HepG2 (cell line): ENCODE data around the gene KIF22. TPM values are rescaled to one million over a fixed set of nuclear protein-coding genes. Genes with fewer than 3 reads are reported as not detected.

Experiments
- ATAC-seq: fragments of 200-7000 bp; cut with Tn5 transposase; 3 replicates; pipeline ENCODE4 v1.9.1; 2020; ENCODE audit warnings: mild to moderate bottlenecking, moderate library complexity
- BruUV-seq: library from RNA; stranded (reverse); fragments of 400-500 nt; replicated peaks from 2 replicates; lab custom pipeline; 2021; lab: Mats Ljungman, UMichigan
- CTCF ChIA-PET: fragments of 300-600 bp; formaldehyde crosslinking; extraction: SDS; loops from one replicate; lab custom pipeline; 2021; ENCODE audit warnings: low total read pairs, inconsistent platforms, low intra/inter-chr PET ratio; lab: Yijun Ruan, JAX
- POLR2A ChIA-PET: fragments of 350-600 bp; sonication (Branson Sonifier 250); formaldehyde crosslinking; loops from one replicate; lab custom pipeline; 2020; ENCODE audit warnings: antibody characterized with exemption, inconsistent platforms; lab: Yijun Ruan, JAX
- DNase-seq: peaks from one replicate; pipeline ENCODE4 v3.0.0-alpha.2; 2015; ENCODE audit warnings: low spot score
- FAIRE-seq: peaks from 3 replicates; lab custom pipeline; 2011; peaks lifted over from hg19 to GRCh38; lab: Jason Lieb, UNC
- H2AFZ ChIP-seq: one replicate; pipeline ENCODE4 v1.6.1; 2011; ENCODE audit warnings: low read length, inconsistent platforms
- H3K27ac ChIP-seq: fragments of 300-600 bp; 3 replicates; pipeline ENCODE4 v1.8.0; 2011; ENCODE audit warnings: mixed run types, mild to moderate bottlenecking, mixed read lengths, low read length, inconsistent platforms; ENCODE audit not compliant: insufficient read depth; ENCODE audit errors: extremely low read length
- H3K27me3 ChIP-seq, 2 experiments: fragments of 200-600 bp in 1 of 2; 2 replicates in 1 of 2; 3 replicates in 1 of 2; pipeline versions ENCODE4 v1.6.0 to v1.8.0; 2011; ENCODE audit warnings: low read length in 2 of 2, mild to moderate bottlenecking in 2 of 2, moderate library complexity in 2 of 2, inconsistent platforms in 1 of 2; ENCODE audit not compliant: insufficient read depth in 2 of 2, control insufficient read depth in 1 of 2
- H3K36me3 ChIP-seq, 2 experiments: fragments of 200-600 bp in 1 of 2; replicated peaks in 1 of 2; 2 replicates in 1 of 2; 3 replicates in 1 of 2; pipeline versions ENCODE4 v1.5.1 to v1.8.0; 2011; ENCODE audit warnings: low read length in 2 of 2, inconsistent platforms in 1 of 2; ENCODE audit not compliant: insufficient read depth in 2 of 2, control insufficient read depth in 1 of 2
- H3K4me1 ChIP-seq: 2 replicates; pipeline ENCODE4 v1.5.1; 2012; ENCODE audit warnings: low read length, inconsistent platforms; ENCODE audit not compliant: insufficient read depth
- H3K4me2 ChIP-seq: 2 replicates; pipeline ENCODE4 v1.6.0; 2011; ENCODE audit warnings: low read depth, low read length, inconsistent platforms
- H3K4me3 ChIP-seq, 3 experiments: fragments of 200-600 bp in 1 of 3; sonication (generic), shearing (Covaris generic) in 1 of 3; replicated peaks in 1 of 3; 2 replicates each; pipeline ENCODE4 v1.5.1; 2011 to 2016; ENCODE audit warnings: low read length in 3 of 3, inconsistent platforms in 2 of 3, low read depth in 2 of 3, mild to moderate bottlenecking in 2 of 3, control low read depth in 1 of 3, mixed read lengths in 1 of 3; ENCODE audit not compliant: insufficient read depth in 1 of 3
- H3K79me2 ChIP-seq: one replicate; pipeline ENCODE4 v1.6.1; 2011; ENCODE audit warnings: low read length, inconsistent platforms; ENCODE audit not compliant: insufficient read depth
- H3K9ac ChIP-seq: 2 replicates; pipeline ENCODE4 v1.6.0; 2011; ENCODE audit warnings: mild to moderate bottlenecking, low read depth, low read length, inconsistent platforms; ENCODE audit not compliant: insufficient read depth
- H3K9me3 ChIP-seq: 2 replicates; pipeline ENCODE4 v1.5.1; 2012; ENCODE audit warnings: mild to moderate bottlenecking, low read length
- H4K20me1 ChIP-seq: 2 replicates; pipeline ENCODE4 v1.6.0; 2011; ENCODE audit warnings: inconsistent platforms, mild to moderate bottlenecking, low read length, moderate library complexity; ENCODE audit not compliant: insufficient read depth
- FOSL2 ChIP-seq: sonication (generic); formaldehyde crosslinking; IDR thresholded peaks from 2 replicates; pipeline ENCODE4 v1.4.0; 2020; ENCODE audit warnings: missing genetic modification reagents
- MEIS1 ChIP-seq: sonication (generic); formaldehyde crosslinking; IDR thresholded peaks from 2 replicates; pipeline ENCODE4 v1.9.0; 2021; ENCODE audit warnings: mild to moderate bottlenecking, missing genetic modification reagents, moderate library complexity, borderline replicate concordance
- RFXAP ChIP-seq: sonication (generic); formaldehyde crosslinking; IDR thresholded peaks from 2 replicates; pipeline ENCODE4 v1.4.0; 2020; ENCODE audit warnings: missing genetic modification reagents, borderline replicate concordance
- SP2 ChIP-seq: sonication (generic); formaldehyde crosslinking; IDR thresholded peaks from 2 replicates; pipeline ENCODE4 v1.5.1; 2020; ENCODE audit warnings: mild to moderate bottlenecking, missing genetic modification reagents
- SRSF1 ChIP-seq: fragments of 200-400 bp; formaldehyde crosslinking; optimal IDR thresholded peaks from 2 replicates; pipeline ENCODE3; 2017; ENCODE audit warnings: mild to moderate bottlenecking, low read depth, low read length, moderate library complexity
- ZNF235 ChIP-seq: sonication (generic); formaldehyde crosslinking; IDR thresholded peaks from 2 replicates; pipeline ENCODE4 v1.8.1; 2023; ENCODE audit warnings: mild to moderate bottlenecking, missing genetic modification reagents, borderline replicate concordance
- ZNF333 ChIP-seq: sonication (generic); formaldehyde crosslinking; IDR thresholded peaks from 2 replicates; pipeline ENCODE4 v1.4.0; 2020; ENCODE audit warnings: mild to moderate bottlenecking, missing genetic modification reagents, borderline replicate concordance
- ZNF674 ChIP-seq: sonication (generic); formaldehyde crosslinking; IDR thresholded peaks from 2 replicates; pipeline ENCODE4 v1.5.0; 2020; ENCODE audit warnings: low read depth, mild to moderate bottlenecking, missing genetic modification reagents
- ZNF749 ChIP-seq: sonication (generic); formaldehyde crosslinking; IDR thresholded peaks from 2 replicates; pipeline ENCODE4 v1.8.0; 2022; ENCODE audit warnings: mild to moderate bottlenecking, missing genetic modification reagents, moderate library complexity, borderline replicate concordance
- WGBS: methylation state at CpG from one replicate; pipeline ENCODE4 v1.1.6; 2017; ENCODE audit warnings: low lambda C conversion rate; 5-methylcytosine and 5-hydroxymethylcytosine counted together
- in situ Hi-C: cut with HindIII; loops from 2 replicates; pipeline ENCODE4 v1.10.0; 2017; ENCODE audit warnings: low pct_unique_long_range_greater_than_20kb; ENCODE audit not compliant: extremely low pct_ligation_motif_present
- intact Hi-C: fragments of 100-400 bp; cut with micrococcal nuclease; formaldehyde crosslinking; loops from one replicate; pipeline ENCODE4 v1.10.0; 2022; ENCODE audit not compliant: unreplicated experiment
- polyA plus RNA-seq, 8 experiments: library from polyadenylated mRNA; depleted of rRNA in 3 of 8; stranded (reverse) in 7 of 8; unstranded in 1 of 8; fragments of >200 nt; fragmentation: Illumina TruSeq in 4 of 8; extraction: Trizol in 4 of 8; gene quantifications; 2 replicates each; pipeline versions ENCODE4 v1.2.1 to v1.2.3, GENCODE V29; 2011 to 2016; ENCODE audit warnings: low read depth in 4 of 8, missing spikeins in 1 of 8, mixed read lengths in 1 of 8; ENCODE audit not compliant: insufficient read depth in 1 of 8
- total RNA-seq, 5 experiments: library from RNA; depleted of rRNA; stranded (reverse); fragments of >200 nt; fragmentation: Illumina TruSeq; extraction: Trizol; gene quantifications; 2 replicates each; pipeline ENCODE4 v1.2.3, GENCODE V29; 2016; ENCODE audit warnings: low read depth in 1 of 5
- TF ChIP-seq, protein P1 (sequence below): sonication (generic); formaldehyde crosslinking; IDR thresholded peaks from 2 replicates; pipeline ENCODE4 v1.9.0; 2021; ENCODE audit warnings: missing genetic modification reagents, borderline replicate concordance
- TF ChIP-seq, protein P2 (sequence below): sonication (generic); formaldehyde crosslinking; IDR thresholded peaks from 2 replicates; pipeline ENCODE4 v1.5.1; 2020; ENCODE audit warnings: missing genetic modification reagents, mild to moderate bottlenecking, borderline replicate concordance
- TF ChIP-seq, protein P3 (sequence below): sonication (generic); formaldehyde crosslinking; IDR thresholded peaks from 2 replicates; pipeline ENCODE4 v1.4.0; 2020; ENCODE audit warnings: missing genetic modification reagents, mild to moderate bottlenecking, borderline replicate concordance
- TF ChIP-seq, protein P4 (sequence below): sonication (generic); formaldehyde crosslinking; conservative IDR thresholded peaks from 2 replicates; pipeline ENCODE4 v1.8.0; 2022; ENCODE audit warnings: missing genetic modification reagents

KIF22 gene
- total and polyA plus RNA-seq, 2 of the 13 experiments (the other 11 are each of a cell fraction or from before 2014, with no cell fraction given), result 95.8 to 118 TPM

DNA sequence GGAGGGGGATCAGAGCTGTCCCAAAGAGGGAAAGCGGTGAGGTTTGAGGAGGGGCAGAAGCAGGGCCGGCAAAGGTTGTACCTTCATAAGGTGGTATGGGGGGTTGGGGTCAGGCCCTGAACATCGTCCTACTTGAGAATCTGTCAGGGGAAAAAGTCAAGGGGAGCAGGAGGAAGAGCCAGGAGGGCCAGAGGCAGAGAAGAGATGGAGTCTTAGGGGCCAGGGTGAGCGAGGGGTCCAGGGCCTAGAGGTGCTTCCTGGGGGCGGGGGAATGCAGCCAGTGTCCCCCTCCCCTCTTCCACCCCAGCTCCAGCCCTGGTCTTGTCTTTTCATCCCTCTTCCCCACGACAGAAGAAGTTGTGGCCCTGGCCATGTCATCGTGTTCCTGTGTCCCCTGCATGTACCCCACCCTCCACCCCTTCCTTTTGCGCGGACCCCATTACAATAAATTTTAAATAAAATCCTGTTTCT, 20.2 kb downstream of the KIF22 start:
- WGBS, result 40% methylated on average over 9 of the region's 9 CpGs
- CTCF ChIA-PET, result no interaction called here
- peaks cover 0 to 12% of the 10 kb centered on the region in 2 experiments; a peak in 2 of 5 replicates for H3K27me3 ChIP-seq
- TSS peak; percentile 74 for BruUV-seq
- no peak for FAIRE-seq
- ATAC-seq, result no peak; the same call in 1 of the 3 replicates
- no peak overlapping the region for H3K9ac ChIP-seq
- intact Hi-C loops, result loop anchor here (2.0 kb wide), 1 partner anchor 210 kb away; no protein-coding TSS in a partner anchor
- H3K36me3 ChIP-seq, result peaks cover 6 to 26% of the 10 kb centered on the region in 2 experiments
- H2AFZ ChIP-seq, result no peak overlapping the region
- POLR2A ChIA-PET, result interaction anchor here (1.0 to 4.3 kb wide), 6 partner anchors 10 to 111 kb away, joined by 3 to 26 read pairs (median 13); partner anchors contain the start of genes ASPHD1, KIF22, MVP and SEZ6L2
- no peaks in the 10 kb centered on the region for H3K9me3 ChIP-seq
- peak overlapping the region; percentile 95 for H3K4me2 ChIP-seq
- DNase-seq, result no peak
- peaks cover 77% of the 10 kb centered on the region for H3K4me1 ChIP-seq
- H4K20me1 ChIP-seq, result peaks cover 23% of the 10 kb centered on the region; the same call in 1 of the 2 replicates
- peaks cover 22% of the 10 kb centered on the region for H3K79me2 ChIP-seq
- peak overlapping the region in 1 of 3 experiments; percentile 75; a peak in 1 of 6 replicates for H3K4me3 ChIP-seq
- H3K27ac ChIP-seq, result peak overlapping the region; percentile 53
- in situ Hi-C loops, result loop anchor here (25.0 kb wide), 1 partner anchor 852 kb away; the partner anchor contains the start of genes FBRS and PRR14
- TF ChIP-seq ZNF235 (CRISPR knock-in tag), result 0 out of 2 replicates have a peak, but pooled peaks have one; percentile 50
- TF ChIP-seq, protein P1, sequence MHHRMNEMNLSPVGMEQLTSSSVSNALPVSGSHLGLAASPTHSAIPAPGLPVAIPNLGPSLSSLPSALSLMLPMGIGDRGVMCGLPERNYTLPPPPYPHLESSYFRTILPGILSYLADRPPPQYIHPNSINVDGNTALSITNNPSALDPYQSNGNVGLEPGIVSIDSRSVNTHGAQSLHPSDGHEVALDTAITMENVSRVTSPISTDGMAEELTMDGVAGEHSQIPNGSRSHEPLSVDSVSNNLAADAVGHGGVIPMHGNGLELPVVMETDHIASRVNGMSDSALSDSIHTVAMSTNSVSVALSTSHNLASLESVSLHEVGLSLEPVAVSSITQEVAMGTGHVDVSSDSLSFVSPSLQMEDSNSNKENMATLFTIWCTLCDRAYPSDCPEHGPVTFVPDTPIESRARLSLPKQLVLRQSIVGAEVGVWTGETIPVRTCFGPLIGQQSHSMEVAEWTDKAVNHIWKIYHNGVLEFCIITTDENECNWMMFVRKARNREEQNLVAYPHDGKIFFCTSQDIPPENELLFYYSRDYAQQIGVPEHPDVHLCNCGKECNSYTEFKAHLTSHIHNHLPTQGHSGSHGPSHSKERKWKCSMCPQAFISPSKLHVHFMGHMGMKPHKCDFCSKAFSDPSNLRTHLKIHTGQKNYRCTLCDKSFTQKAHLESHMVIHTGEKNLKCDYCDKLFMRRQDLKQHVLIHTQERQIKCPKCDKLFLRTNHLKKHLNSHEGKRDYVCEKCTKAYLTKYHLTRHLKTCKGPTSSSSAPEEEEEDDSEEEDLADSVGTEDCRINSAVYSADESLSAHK (CRISPR knock-in tag), result no peak
- TF ChIP-seq, protein P2, sequence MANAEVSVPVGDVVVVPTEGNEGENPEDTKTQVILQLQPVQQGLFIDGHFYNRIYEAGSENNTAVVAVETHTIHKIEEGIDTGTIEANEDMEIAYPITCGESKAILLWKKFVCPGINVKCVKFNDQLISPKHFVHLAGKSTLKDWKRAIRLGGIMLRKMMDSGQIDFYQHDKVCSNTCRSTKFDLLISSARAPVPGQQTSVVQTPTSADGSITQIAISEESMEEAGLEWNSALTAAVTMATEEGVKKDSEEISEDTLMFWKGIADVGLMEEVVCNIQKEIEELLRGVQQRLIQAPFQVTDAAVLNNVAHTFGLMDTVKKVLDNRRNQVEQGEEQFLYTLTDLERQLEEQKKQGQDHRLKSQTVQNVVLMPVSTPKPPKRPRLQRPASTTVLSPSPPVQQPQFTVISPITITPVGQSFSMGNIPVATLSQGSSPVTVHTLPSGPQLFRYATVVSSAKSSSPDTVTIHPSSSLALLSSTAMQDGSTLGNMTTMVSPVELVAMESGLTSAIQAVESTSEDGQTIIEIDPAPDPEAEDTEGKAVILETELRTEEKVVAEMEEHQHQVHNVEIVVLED (CRISPR knock-in tag), result no peak
- no peak for TF ChIP-seq ZNF674 (CRISPR knock-in tag)
- TF ChIP-seq, protein P3, sequence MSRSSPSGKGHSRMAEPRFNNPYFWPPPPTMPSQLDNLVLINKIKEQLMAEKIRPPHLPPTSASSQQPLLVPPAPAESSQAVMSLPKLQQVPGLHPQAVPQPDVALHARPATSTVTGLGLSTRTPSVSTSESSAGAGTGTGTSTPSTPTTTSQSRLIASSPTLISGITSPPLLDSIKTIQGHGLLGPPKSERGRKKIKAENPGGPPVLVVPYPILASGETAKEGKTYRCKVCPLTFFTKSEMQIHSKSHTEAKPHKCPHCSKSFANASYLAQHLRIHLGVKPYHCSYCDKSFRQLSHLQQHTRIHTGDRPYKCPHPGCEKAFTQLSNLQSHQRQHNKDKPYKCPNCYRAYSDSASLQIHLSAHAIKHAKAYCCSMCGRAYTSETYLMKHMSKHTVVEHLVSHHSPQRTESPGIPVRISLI, result peak; percentile 35
- TF ChIP-seq ZNF333 (CRISPR knock-in tag), result peak; percentile 45; the same call in 1 of the 2 replicates
- TF ChIP-seq ZNF749 (CRISPR knock-in tag), result 0 out of 2 replicates have a peak, but pooled peaks have one; percentile 30
- peak; percentile 55; the same call in 1 of the 2 replicates for TF ChIP-seq MEIS1 (CRISPR knock-in tag)
- no peak for TF ChIP-seq FOSL2 (CRISPR knock-in tag)
- TF ChIP-seq SP2 (CRISPR knock-in tag), result peak; percentile 11; the same call in 1 of the 2 replicates
- TF ChIP-seq, protein P4, sequence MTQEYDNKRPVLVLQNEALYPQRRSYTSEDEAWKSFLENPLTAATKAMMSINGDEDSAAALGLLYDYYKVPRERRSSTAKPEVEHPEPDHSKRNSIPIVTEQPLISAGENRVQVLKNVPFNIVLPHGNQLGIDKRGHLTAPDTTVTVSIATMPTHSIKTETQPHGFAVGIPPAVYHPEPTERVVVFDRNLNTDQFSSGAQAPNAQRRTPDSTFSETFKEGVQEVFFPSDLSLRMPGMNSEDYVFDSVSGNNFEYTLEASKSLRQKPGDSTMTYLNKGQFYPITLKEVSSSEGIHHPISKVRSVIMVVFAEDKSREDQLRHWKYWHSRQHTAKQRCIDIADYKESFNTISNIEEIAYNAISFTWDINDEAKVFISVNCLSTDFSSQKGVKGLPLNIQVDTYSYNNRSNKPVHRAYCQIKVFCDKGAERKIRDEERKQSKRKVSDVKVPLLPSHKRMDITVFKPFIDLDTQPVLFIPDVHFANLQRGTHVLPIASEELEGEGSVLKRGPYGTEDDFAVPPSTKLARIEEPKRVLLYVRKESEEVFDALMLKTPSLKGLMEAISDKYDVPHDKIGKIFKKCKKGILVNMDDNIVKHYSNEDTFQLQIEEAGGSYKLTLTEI (CRISPR knock-in tag), result no peak
- no peak for TF ChIP-seq SRSF1
- no peak for TF ChIP-seq RFXAP (CRISPR knock-in tag)
